ENCODE data around the gene ANKRD39. TPM values are rescaled to one million over a fixed set of nuclear protein-coding genes. Genes with fewer than 3 reads are reported as not detected.

The ANKRD39 gene
- total RNA-seq, 1 experiment from 2014 or later = 24.4 TPM

- Histone ChIP-seq H3K4me1 (ENCODE audit: control insufficient read depth, insufficient read depth, low read length) (no peaks in the 10 kb centered on the region), H3K9me3 (ENCODE audit: control insufficient read depth, insufficient read depth, low read depth, low read length) (no peaks in the 10 kb centered on the region), H3K27me3 (ENCODE audit: control insufficient read depth, insufficient read depth, low read length) (no peaks in the 10 kb centered on the region), H3K36me3 (ENCODE audit: control insufficient read depth, insufficient read depth, low read length) (no peaks in the 10 kb centered on the region), H3K4me3 (ENCODE audit: low read depth in 2 of 2, low read length in 2 of 2) (no peak overlapping the region), H3K27ac (ENCODE audit: low read length) (no peak overlapping the region)
- ATAC-seq (no peak), DNase-seq (ENCODE audit: low read depth, low spot score) (no peak)
- ChIA-PET CTCF (no interaction called here), POLR2A (no interaction called here)
- intact Hi-C loops (cut with micrococcal nuclease; ENCODE audit: unreplicated experiment) = no loop called here
- in situ Hi-C loops (cut with HindIII; ENCODE audit: low pct_unique_long_range_greater_than_20kb, low sequenced_read_pairs) = no loop called here
- BruUV-seq (replicated peaks) = no TSS peak
- no peak for TF ChIP-seq TCF7L2 (IDR thresholded peaks at IDR 0.05; ENCODE audit: low read depth, low read length)
- no peak for TF ChIP-seq CTCF (IDR thresholded peaks at IDR 0.05)
- TF ChIP-seq POLR2AphosphoS5 (IDR thresholded peaks at IDR 0.05; ENCODE audit: low read depth, low read length) = no peak
- no peak for TF ChIP-seq REST (IDR thresholded peaks at IDR 0.05; ENCODE audit: insufficient read depth in 1 of 2, low read depth in 2 of 2, low read length in 1 of 2)
These were observed 25.5 kb upstream of the ANKRD39 start for GRCh38 chr2:96883306-96883705.

GRCh38 chr2:96882906-96883305 is 25.1 kb upstream of the ANKRD39 start:
- DNase-seq (ENCODE audit: low read depth, low spot score) = no peak

More at GRCh38 chr2:96882906-96883305, 25.1 kb upstream of the ANKRD39 start:
- no peaks in the 10 kb centered on the region for H3K36me3 ChIP-seq (ENCODE audit: control insufficient read depth, insufficient read depth, low read length)
- ChIA-PET POLR2A (no interaction called here), CTCF (no interaction called here)
- no peaks in the 10 kb centered on the region for H3K9me3 ChIP-seq (ENCODE audit: control insufficient read depth, insufficient read depth, low read depth, low read length)
- intact Hi-C loops (cut with micrococcal nuclease; ENCODE audit: unreplicated experiment) (no loop called here), in situ Hi-C loops (cut with HindIII; ENCODE audit: low pct_unique_long_range_greater_than_20kb, low sequenced_read_pairs) (no loop called here)
- no peaks in the 10 kb centered on the region for H3K27me3 ChIP-seq (ENCODE audit: control insufficient read depth, insufficient read depth, low read length)
- H3K4me1 ChIP-seq (ENCODE audit: control insufficient read depth, insufficient read depth, low read length) = no peaks in the 10 kb centered on the region
- no peak overlapping the region for H3K4me3 ChIP-seq (ENCODE audit: low read depth in 2 of 2, low read length in 2 of 2)
- H3K27ac ChIP-seq (ENCODE audit: low read length) = no peak overlapping the region
- no TSS peak for BruUV-seq (replicated peaks)
- TF ChIP-seq SIN3A (IDR thresholded peaks at IDR 0.05; ENCODE audit: borderline replicate concordance, insufficient read depth, low read depth, low read length) (no peak), TCF7L2 (IDR thresholded peaks at IDR 0.05; ENCODE audit: low read depth, low read length) (no peak), REST (IDR thresholded peaks at IDR 0.05; ENCODE audit: insufficient read depth in 1 of 2, low read depth in 2 of 2, low read length in 1 of 2) (no peak)
- ATAC-seq = no peak
